ENCODE results near the gene NOS3. TPM values are rescaled to one million over a fixed set of nuclear protein-coding genes. Genes with fewer than 3 reads are reported as not detected.

NOS3 gene
- total and polyA plus RNA-seq, 9 of the 15 experiments (the other 6 are each of a cell fraction or from before 2014, with no cell fraction given), result 1.1 to 121 (median 23.6) TPM

- TF ChIP-seq, protein P1, sequence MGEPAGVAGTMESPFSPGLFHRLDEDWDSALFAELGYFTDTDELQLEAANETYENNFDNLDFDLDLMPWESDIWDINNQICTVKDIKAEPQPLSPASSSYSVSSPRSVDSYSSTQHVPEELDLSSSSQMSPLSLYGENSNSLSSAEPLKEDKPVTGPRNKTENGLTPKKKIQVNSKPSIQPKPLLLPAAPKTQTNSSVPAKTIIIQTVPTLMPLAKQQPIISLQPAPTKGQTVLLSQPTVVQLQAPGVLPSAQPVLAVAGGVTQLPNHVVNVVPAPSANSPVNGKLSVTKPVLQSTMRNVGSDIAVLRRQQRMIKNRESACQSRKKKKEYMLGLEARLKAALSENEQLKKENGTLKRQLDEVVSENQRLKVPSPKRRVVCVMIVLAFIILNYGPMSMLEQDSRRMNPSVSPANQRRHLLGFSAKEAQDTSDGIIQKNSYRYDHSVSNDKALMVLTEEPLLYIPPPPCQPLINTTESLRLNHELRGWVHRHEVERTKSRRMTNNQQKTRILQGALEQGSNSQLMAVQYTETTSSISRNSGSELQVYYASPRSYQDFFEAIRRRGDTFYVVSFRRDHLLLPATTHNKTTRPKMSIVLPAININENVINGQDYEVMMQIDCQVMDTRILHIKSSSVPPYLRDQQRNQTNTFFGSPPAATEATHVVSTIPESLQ (CRISPR knock-in tag; IDR thresholded peaks at IDR 0.05), result no peak
- TF ChIP-seq TAF7 (tag; IDR thresholded peaks at IDR 0.05) (no peak), NRF1 (conservative IDR thresholded peaks at IDR 0.05 in 1 of 2, IDR thresholded peaks at IDR 0.05 in 1 of 2) (no peak)
Measured at GRCh38 chr7:150982351-150982750, 8.5 kb upstream of the NOS3 start (continued).

DNA sequence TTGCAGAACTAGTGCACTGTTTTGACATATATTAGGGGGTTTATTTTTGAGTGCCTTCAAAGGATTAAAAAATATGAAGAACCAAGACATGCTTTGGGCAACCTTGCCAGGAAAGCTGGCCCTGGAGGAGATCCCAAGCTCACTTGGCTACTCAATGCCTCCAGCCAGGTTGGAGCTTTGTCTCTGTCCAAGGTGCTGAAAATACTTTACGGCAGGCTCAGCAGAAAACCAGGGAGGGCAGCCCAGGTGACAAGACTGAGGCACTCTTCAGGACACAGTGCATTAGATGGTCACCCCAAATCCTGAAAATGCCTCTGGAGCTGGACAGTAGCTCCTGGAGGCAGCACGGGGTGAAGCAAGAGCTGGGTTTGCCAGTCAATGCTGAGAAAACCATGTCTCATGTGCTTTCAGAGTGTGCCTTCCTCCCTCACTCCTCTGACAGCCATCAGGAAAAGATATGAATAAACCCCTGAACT, 6.9 kb upstream of the NOS3 start:
- in situ Hi-C loops (cut with MboI), result no loop called here
- H3K4me1 ChIP-seq (replicated peaks in 1 of 2; ENCODE audit: control insufficient read depth in 2 of 2, insufficient read depth in 2 of 2, low read length in 2 of 2), result peaks cover 22 to 41% of the 10 kb centered on the region in 2 experiments
- no peaks in the 10 kb centered on the region for H3K36me3 ChIP-seq (ENCODE audit: control insufficient read depth, insufficient read depth, low read length)
- peaks cover 9% of the 10 kb centered on the region; the same call in 1 of the 2 replicates for H4K20me1 ChIP-seq (replicated peaks; ENCODE audit: control insufficient read depth, insufficient read depth, low read length)
- no TSS peak for BruUV-seq (replicated peaks)
- H3K9me3 ChIP-seq (replicated peaks; ENCODE audit: control insufficient read depth, insufficient read depth, low read depth, low read length), result no peaks in the 10 kb centered on the region
- H3K27ac ChIP-seq (ENCODE audit: extremely low read depth, low read depth, low read length), result no peak overlapping the region
- 2% methylated on average over 2 of the region's 2 CpGs for WGBS (ENCODE audit: insufficient coverage, low coverage, missing lambda C conversion rate)
- CTCF ChIA-PET (ENCODE audit: low intra/inter-chr PET ratio), result interaction anchor here (1.0 to 1.9 kb wide), 3 partner anchors 17 to 85 kb away, joined by 3 to 7 read pairs (median 6); no protein-coding TSS in a partner anchor
- H3K79me2 ChIP-seq (ENCODE audit: control insufficient read depth, insufficient read depth, low read length), result no peaks in the 10 kb centered on the region
- peaks cover 3% of the 10 kb centered on the region for H3K9me1 ChIP-seq (ENCODE audit: control insufficient read depth, insufficient read depth, low read length)
- peak; percentile 72 to 86 (median 82) for DNase-seq (ENCODE audit: extremely low read depth in 1 of 4, low spot score in 3 of 4)
- H2AFZ ChIP-seq (ENCODE audit: low read depth, low read length), result no peak overlapping the region
- POLR2A ChIA-PET, result interaction anchor here (0.8 to 1.7 kb wide), 13 partner anchors 9 to 126 kb away, joined by 3 to 8 read pairs (median 4); partner anchors contain the start of gene FASTK
- peaks cover 23 to 29% of the 10 kb centered on the region in 2 experiments for H3K27me3 ChIP-seq (ENCODE audit: control insufficient read depth in 2 of 2, insufficient read depth in 2 of 2, low read length in 2 of 2)
- H3K9ac ChIP-seq (ENCODE audit: insufficient read depth in 1 of 2, low read depth in 2 of 2, low read length in 2 of 2), result no peak overlapping the region
- FAIRE-seq, result peak; percentile 82
- ATAC-seq, result peak; percentile 19; the same call in 1 of the 3 replicates
- H3K4me3 ChIP-seq, result no peak overlapping the region
- intact Hi-C loops (cut with micrococcal nuclease), result no loop called here
- H3K4me2 ChIP-seq (ENCODE audit: insufficient read depth, low read length), result no peak overlapping the region
- TF ChIP-seq, protein P2, sequence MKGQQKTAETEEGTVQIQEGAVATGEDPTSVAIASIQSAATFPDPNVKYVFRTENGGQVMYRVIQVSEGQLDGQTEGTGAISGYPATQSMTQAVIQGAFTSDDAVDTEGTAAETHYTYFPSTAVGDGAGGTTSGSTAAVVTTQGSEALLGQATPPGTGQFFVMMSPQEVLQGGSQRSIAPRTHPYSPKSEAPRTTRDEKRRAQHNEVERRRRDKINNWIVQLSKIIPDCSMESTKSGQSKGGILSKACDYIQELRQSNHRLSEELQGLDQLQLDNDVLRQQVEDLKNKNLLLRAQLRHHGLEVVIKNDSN (CRISPR knock-in tag; IDR thresholded peaks at IDR 0.05), result 0 out of 2 replicates have a peak, but pooled peaks have one; percentile 13
- TF ChIP-seq, protein P3, sequence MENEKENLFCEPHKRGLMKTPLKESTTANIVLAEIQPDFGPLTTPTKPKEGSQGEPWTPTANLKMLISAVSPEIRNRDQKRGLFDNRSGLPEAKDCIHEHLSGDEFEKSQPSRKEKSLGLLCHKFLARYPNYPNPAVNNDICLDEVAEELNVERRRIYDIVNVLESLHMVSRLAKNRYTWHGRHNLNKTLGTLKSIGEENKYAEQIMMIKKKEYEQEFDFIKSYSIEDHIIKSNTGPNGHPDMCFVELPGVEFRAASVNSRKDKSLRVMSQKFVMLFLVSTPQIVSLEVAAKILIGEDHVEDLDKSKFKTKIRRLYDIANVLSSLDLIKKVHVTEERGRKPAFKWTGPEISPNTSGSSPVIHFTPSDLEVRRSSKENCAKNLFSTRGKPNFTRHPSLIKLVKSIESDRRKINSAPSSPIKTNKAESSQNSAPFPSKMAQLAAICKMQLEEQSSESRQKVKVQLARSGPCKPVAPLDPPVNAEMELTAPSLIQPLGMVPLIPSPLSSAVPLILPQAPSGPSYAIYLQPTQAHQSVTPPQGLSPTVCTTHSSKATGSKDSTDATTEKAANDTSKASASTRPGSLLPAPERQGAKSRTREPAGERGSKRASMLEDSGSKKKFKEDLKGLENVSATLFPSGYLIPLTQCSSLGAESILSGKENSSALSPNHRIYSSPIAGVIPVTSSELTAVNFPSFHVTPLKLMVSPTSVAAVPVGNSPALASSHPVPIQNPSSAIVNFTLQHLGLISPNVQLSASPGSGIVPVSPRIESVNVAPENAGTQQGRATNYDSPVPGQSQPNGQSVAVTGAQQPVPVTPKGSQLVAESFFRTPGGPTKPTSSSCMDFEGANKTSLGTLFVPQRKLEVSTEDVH (IDR thresholded peaks at IDR 0.05; ENCODE audit: low read depth, partially characterized antibody), result no peak
- TF ChIP-seq SRF (CRISPR knock-in tag; IDR thresholded peaks at IDR 0.05) (peak in 1 of 2 experiments; percentile 77; a peak in 2 of 4 replicates), CCNT2 (IDR thresholded peaks at IDR 0.05; ENCODE audit: borderline replicate concordance, extremely low read depth, insufficient read length, low read depth, low read length) (no peak), ETS2 (tag; IDR thresholded peaks at IDR 0.05; ENCODE audit: borderline replicate concordance, poor library complexity, severe bottlenecking) (no peak), BRD9 (IDR thresholded peaks at IDR 0.05; ENCODE audit: low read depth, partially characterized antibody) (no peak), RAD51 (IDR thresholded peaks at IDR 0.05; ENCODE audit: borderline replicate concordance, low read depth) (no peak), PPARD (CRISPR knock-in tag; IDR thresholded peaks at IDR 0.05) (no peak), ZKSCAN8 (CRISPR knock-in tag; IDR thresholded peaks at IDR 0.05) (no peak)

Measured in K562 (cell line).